ENCODE data around the gene IMPA2.
"Not testable (repeated sequence)": the region's sequence is repeated elsewhere in the genome, so short reads cannot be mapped to it uniquely, and the experiment has no call there.

The IMPA2 gene

DNA sequence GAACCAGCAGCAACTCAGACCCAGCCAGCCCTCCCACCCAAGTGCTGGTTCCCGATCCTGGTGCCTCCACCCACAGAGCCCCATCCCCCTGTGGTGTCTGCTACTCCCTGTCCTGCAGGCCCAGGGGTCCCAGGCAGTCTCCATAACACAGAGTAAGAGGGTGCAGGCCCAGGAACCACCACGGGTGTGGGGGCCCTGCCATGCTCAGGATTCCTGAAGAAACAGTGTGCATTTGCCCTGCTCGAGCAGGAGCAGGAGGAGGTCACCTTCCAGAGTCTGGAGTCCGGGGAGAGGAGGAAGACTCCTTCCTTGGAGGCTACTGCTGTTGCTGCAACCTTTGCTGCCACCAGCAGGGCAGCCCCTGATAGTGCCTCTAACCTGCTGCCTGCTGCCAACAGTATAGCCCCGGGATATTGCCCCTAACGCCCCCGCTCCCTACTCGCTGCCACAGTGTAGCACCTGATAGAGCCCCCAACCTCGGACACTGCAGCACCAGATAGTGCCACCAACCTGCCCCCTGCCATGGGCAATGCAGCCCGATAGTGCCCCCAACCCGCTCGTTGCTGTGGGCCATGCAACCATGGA is 65.5 kb downstream of the IMPA2 start:
- DNase-seq (ENCODE audit: low read depth in 3 of 3, low spot score in 1 of 3) = no peak

DNA sequence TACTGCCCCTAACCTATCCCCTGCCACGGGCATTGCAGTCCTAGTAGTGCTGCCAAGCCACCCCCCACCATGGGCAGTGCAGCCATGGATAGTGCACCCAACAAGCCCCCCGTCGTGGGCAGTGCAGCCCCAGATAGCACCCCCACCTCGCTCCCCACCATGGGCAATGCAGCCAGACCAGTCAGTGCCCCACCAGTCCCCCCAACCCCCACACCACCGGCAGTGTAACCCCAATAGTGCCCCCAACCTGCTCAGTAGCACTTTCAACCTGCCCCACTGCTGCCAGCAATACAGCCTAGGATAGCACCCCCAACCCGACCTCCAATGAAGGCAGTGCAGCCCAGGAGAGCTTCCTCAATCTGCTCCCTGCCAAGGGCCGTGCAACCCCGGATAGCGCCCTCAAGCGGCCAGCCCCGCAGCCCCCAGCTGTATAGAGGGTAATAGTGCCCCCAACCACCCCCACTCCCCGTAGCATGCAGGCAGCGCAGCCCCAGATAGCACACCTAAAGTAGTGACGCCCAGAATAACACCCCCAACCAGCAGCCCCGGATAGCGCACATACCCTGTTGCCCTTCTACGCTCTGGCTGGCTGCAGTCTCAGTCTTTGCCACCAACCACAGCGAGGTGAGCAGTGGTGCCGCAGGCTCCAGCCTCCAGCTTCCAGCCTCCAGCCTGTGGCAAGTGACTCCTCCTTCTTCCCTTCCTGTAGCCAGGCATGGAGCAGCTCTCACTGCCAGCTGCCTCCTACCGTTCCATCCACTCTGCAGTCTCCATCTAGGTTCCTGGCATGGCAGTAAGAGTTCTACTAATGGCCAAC is 66.9 kb downstream of the IMPA2 start:
- no peak for DNase-seq (ENCODE audit: low read depth in 3 of 3, low spot score in 1 of 3)

DNA sequence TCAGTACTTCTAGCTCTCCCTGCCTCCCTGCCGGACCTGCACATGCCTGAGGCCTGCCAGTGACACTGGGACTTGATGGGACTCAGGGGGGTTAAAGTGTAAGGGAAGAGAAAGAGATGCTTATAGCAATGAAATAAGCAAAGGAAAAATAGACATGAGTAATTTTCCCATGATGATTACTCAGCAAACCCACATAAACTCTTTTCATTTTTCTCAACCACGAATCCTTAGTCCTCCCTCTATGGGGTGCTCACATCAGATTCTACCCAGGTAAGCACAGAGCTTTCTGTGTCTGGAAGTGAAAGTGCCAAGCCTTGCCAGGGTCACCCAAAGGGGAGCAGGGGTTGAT is 67.5 kb downstream of the IMPA2 start:
- no peak for DNase-seq (ENCODE audit: low read depth in 3 of 3, low spot score in 1 of 3)

DNA sequence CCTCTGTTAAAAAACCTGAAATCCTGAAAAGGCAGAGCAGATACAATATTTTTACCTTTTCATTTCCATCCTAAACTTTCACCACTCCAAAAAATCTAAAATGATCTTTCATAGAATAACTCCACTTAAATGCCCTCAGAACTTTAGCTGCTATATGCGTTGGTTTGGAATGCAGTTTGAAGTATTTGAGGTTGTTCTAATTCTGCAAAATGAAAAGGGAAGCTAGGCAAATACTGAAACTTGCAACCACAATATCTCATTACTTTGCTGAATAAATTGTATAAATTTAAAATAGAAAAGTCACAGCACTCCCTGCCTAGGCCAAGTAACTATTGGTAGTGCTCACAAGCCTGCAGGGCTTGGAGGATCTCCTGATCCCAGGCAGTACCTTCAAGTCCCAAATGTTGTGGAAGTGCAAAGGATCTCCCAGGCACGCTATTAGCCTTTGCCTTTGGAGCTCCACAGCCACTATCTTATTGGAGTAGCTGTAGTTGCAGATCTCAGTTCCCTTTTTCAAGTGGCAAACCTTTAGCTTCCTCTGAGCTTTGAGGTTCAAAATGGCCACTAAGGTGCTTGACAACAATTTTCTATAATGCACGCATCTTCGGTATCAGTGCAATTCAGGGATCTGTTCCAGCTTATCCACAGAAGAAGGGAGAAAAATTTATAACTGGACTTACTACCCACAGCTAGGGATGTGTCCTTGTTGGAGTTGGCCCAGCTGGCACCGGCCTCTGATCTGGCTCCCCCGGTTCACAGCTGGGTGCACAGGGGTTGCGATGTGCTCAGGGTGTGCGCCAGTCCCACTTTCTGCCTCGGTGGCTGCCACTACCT is 68.9 kb downstream of the IMPA2 start:
- no peak for DNase-seq (ENCODE audit: low read depth in 3 of 3, low spot score in 1 of 3)

DNA sequence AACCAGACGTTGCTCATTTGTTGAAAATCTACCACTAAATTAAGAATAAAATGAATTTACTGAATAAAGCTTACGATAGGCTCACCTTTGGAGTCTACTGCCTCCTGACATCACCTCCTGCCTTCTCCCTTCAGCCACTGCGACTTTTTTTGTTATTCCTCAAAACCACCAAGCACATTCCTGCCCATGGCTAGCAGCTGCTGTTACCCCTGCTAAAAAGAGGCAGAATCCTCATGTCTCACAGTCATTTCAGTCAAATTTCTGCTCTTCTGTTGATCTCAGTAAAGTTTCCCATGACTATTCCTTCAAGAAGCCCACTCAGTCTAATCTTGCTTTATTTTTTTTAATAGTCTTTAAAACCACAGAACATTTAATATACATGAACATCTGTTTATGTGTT is 71.6 kb downstream of the IMPA2 start:
- no peak for DNase-seq (ENCODE audit: low read depth in 3 of 3, low spot score in 1 of 3)

DNA sequence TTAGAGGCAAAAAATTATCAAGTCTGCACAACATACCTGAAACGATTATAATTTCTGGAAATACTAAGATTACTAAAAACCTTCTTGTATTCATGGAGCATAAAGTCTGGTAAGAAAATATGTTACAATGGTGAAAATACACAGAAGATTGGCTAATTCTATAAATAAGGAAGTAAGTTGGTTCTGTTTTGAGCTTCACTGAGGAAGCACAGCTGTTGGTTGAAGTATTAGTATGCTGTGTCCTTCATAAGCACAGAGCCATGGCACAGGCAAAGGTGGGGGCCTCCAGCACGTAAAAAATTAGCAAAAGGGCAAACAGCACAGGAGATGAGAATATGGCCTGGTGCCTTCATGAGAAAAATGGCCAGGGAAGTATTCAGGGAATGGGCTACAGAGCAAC is 72.0 kb downstream of the IMPA2 start:
- DNase-seq (ENCODE audit: low read depth in 3 of 3, low spot score in 1 of 3) = no peak

DNA sequence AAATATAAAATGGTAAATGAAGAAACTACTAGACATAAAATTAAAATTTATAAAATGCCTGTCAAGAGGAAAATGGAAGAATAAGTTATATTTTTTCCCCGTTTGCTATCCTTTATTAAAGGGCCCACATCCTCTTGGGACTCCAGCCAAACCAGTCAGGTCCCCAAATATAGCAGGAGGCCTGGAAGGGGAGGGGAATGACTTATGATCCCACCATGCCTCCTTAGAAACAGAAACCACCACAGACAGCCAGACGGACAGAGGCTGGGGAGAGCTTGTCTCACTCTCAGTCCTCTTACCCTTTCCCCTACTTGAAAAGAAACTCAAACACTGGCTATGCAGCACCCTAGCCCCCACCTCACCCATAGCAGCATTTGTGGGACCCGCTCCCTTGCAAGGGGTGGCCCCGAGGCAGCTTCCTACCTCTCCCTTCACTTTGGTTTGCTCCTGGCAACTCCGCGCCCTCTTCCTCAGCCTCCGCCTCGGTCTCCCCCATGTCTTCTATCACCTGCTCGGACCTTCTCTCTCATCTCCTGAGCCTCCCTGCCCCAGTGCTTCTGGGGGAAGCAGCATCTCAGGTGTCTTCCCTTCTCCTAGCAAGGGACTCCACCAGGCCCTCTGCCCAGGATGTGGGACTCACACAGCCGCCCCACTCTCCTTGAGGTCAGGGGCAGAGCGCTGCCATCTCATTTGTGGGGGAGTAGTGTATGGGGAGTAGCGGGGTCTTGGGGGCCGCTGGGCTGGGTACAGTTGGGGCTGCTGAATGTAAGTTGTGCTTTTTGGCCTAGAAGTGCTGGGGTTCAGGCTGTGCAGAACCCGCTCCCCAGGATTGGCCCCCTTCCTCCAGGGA is 75.0 kb downstream of the IMPA2 start:
- DNase-seq (ENCODE audit: low read depth in 3 of 3, low spot score in 1 of 3) = no peak

DNA sequence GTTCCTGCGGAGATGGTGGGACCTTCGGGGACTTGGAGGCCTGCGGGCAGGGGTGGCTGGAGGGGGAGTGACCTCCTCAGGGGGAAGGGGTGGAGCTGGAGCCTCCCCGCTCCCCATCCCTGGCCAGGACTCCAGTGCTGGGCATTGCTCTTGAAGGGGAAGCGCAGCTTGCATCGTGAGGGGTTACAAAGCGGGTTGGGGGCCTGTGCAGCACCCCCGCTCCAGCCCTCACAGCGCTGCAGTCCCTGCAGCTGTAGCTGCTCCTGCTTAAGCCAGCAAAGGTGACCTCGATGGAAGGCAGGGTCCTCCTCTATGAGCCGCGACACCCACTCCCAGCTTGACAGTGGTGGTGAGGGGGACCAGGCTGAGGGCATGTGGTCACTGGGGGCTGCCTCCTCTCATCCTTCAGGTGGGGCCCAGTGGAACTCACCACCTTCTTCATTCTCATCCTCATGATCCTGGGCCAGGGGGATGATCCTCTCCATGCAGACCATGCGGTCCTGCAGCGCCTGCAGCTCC is 75.6 kb downstream of the IMPA2 start:
- DNase-seq (ENCODE audit: low read depth in 3 of 3, low spot score in 1 of 3) = no peak

DNA sequence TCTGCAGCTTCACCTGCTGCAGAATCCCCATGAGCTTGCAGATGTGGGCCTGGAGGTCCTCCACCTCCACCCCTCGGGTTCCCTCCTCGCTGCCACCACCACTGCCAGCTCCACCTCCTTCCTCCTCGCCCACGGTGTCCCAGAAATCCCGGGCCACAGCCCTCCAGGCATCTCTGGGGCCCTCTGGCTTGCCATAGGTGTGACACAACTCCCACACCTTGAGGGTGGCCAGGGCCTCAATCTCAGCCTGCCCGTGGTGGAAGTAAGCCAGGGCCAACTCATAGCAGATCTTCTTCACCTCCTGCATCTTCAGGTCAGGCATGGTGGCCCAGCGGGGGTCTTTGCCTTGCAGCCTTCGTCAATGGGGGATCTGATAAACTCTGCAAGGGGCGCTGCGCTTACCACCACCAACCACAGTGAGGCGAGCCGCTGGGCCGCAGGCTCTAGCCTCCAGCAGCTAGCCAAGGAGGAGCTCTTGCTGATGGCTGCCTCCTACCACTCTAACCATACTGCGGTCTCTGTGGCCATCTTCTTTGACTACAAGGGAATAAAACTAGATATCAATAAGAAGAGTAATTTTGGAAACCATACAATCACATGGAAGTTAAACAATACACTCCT is 76.2 kb downstream of the IMPA2 start:
- no peak for DNase-seq (ENCODE audit: low read depth in 3 of 3, low spot score in 1 of 3)

DNA sequence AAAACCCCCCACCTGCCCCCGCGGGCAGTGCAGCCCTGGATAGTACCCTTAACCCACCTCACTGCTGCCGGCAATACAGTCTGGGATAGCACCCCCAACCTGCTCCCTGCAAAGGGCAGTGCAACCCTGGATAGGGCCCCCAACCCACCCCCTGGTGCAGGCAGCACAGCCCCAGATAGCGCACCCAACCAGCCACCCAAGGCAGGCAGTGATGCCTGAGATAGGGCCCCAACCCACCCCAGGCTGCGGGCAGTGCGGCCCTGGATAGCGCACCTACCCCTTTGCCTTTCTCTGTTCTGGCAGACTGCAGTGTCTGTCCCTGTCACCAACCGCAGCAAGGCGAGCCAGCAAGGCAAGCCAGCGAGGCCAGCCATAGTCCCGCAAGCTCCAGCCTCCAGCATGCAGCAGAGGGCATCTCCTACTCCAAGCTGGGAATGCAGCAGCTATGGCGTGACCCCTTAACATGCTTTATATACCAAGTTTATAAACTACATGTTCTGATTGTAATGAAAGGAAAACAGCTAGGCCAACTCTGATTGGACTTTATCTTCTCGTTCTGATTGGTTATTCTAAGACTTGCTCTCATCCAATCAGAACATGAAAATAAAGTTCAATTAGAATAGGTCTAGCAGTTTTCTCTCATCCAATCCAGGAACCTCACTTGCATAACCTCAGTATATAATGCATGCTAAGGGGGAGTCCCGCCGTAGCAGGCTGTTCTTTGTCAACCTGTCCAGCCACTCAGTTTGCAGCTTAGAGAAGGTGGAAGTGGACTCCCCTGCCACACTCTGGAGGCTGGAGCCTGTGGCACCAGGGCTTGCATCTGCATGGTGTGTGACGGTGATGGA is 78.3 kb downstream of the IMPA2 start:
- no peak for DNase-seq (ENCODE audit: low read depth in 3 of 3, low spot score in 1 of 3)

DNA sequence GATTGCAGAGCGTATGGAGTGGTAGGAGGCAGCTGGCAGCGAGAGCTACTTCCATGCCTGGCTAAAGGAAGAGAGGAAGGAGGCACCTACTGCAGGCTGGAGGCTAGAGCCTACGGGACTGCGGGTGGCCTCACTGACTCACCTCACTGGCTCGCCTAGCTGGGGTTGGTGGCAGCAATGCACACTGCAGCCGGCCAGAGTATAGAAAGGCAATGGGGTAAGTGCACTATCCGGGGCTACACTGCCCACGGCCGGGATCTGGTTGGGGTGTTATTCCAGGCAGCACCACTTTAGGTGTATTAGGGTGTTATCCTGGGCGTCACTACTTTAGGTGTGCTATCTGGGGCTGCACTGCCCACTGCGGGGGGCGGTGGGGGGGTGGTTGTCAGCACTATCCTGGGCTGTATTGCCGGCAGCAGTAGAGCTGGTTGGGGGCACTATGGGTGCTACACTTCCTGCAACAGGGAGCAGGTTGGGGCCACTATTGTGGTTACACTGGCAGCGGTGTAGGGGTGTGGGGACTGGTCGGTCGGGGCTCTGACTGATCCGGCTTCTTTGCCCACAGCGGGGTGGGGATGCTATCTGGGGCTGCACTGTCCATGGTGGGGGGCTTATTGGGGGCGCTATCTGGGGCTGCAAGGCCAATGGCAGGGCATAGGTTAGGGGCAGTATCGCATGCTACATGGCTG is 79.0 kb downstream of the IMPA2 start:
- no peak for DNase-seq (ENCODE audit: low read depth in 3 of 3, low spot score in 1 of 3)

DNA sequence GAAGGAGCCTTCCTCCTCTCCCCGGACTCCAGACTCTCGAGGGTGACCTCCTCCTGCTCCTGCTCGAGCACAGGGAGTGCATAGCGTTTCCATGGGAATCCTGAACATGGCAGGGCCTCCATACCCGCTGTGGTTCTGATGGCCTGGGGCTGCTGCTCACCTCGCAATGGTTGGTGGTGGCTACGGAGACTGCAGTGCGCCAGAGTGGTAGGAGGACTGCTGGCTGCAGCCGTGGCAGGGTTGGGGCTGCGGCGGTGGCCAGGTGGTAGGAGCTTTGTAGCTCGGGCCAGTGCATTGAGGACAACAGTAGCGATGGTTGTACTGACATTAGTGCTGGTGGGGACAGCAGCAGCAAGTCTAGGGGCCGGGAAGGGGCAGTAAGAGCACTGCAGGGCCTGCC is 80.4 kb downstream of the IMPA2 start:
- no peak for DNase-seq (ENCODE audit: low read depth in 3 of 3, low spot score in 1 of 3)

DNA sequence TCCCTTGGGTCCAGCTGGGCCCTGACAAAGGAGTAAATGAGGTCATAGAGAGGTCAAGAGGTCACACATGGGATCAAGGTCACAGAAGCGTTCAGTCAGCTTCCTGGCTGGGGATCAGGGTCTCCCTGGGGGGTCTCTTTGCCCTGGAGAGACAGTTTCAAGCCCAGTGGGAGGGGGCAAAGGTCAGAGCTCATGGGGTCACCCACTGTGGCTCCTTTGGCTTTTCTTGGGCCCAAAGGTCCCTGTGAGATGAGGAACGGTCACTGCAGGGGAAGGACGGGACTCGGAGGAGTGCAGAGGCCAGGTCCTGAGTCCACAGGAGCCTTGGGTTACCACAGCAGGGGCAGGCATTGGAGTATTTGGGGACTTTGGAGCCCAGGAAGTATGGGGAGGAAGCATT is 81.7 kb downstream of the IMPA2 start:
- DNase-seq (ENCODE audit: low read depth in 3 of 3, low spot score in 1 of 3) = no peak

DNA sequence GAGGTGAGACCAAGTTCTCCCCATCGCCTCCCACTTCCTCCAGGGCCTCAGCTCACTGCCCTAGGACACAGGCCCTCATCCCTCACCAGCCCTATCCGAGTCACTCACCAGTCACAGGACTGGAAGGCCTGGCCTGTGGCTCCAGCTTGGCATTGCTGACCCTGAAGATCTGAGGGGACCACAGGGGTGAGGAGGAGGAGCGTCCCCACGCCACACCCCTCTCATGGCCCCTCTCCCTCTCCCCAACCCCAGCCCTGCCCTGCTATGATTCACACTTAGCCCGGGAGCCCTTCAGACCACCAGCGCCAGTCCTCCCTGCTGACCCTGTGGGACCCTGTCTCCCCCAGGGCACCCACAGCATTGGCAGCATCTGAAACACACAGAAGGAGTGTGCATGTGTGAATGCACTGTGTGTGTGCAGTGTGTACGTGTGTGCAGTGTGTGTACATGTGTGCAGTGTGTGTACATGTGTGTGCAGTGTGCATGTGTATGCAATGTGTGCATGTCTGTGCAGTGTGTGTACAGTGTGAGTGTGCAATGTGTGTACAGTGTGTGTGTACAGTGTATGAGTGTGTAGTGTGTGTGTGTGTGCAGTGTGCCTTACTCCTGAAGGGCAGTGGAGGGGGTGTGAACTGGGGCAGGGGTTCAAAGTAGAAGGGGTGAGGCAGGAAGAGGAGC is 82.9 kb downstream of the IMPA2 start:
- DNase-seq (ENCODE audit: low read depth in 3 of 3, low spot score in 1 of 3) = no peak

DNA sequence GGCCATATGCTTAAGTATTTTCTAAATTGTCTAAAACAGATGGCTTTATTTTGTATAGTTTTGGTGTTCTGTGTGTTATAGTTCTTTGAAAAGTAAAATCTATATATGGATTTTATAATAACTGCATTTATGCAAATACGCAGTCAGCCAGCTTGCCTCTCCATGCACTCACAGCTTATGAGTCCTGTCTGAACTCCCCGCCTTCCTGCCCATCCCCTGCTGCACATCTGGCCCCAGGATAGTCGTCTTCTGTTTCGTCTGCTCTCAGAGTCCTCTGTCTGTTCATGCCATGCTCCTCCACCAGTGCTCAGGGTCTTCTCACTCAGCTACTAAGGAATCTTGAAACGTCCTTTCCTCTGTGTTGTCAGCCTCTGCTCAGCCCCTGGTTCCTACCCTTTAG is 84.1 kb downstream of the IMPA2 start:
- DNase-seq (ENCODE audit: low read depth in 3 of 3, low spot score in 1 of 3) = no peak

DNA sequence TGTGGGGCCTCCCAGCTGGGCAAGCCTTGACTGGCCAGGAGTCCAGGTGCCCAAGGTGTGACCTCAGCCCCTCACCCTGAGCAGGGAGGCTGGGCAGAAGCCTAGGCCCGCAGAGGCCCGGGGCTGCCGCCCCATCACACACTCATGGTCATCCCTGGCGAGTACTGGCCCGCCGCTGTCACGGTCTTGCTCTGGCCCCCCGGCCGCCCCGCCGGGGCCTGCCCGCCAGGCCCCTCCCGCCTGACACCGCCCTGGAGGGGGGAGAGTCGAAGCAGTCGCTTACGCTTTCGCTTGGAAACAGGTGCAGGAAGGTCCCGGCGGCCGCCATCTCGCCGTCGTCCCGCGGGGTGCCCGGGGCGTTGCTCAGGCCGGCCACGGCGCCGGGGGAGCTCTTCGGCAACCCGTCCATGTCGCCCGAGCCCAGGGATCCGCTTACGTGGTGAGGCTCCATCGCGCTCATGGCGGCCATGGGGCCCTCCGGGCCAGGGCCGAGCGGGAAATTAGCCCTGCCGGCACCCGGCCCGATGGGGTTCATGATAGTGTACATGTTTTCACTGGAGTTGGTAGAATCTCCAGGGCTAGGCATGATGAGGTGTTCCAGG is 85.7 kb downstream of the IMPA2 start:
- DNase-seq (ENCODE audit: low read depth in 3 of 3, low spot score in 1 of 3) = no peak

DNA sequence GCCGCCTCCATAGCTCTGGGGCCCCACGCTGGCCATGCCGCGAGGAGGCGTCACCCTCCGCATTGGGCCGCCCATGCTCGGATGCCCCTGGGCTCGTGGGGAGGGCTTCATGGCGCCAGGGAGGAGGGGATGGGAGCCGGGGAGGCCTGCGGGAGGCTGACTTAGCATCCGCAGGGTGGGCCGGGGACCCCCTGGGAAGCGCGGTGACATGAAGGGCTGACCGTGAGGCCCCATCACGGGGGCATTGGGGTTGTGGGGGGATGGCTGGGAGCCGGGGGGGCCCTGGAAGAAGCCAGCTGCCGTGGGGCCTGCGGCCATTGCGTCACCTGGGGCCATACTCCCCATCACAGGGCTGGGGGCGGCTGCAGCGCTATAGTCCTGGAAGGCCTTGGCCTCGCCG is 86.4 kb downstream of the IMPA2 start:
- no peak for DNase-seq (ENCODE audit: low read depth in 3 of 3, low spot score in 1 of 3)

DNA sequence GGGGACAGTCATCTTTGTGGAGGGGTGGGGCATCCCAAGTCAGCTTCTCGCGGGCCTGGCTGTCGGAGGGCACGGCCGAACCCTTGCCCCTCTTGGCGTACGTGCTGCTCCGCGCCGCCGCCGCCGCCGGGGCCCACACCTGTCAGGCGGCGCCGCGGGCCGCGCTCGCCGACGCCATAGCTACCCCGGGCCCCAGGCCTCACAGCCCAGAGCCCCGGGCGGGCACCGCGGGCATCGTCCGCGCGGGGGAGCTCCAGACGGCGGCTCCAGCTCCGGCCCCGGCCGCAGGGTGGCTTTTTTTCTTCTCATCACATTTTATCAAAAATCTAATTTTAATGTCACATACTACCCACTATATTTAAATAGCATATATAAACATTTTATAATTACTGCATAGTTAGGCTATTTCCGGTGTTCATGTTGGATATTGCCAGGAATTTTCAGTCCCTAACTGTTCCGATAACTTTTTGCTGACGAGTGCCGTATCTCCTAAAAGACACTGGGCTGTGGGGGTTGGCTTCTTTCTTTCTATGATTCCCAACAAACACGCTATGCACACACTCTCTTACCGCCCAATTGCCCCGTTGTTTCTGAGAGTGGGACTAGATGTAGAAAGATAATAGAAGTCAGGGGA is 87.1 kb downstream of the IMPA2 start:
- DNase-seq (ENCODE audit: low read depth in 3 of 3, low spot score in 1 of 3) = not testable (repeated sequence)
